GM19372 (cell line): Measurements from ENCODE around the gene SLC19A1.

Experiments used
- ATAC-seq: cut with Tn5 transposase; IDR thresholded peaks from one replicate; pipeline ENCODE4 v1.9.1; 2021; ENCODE audit warnings: mild to moderate bottlenecking, low read depth, moderate library complexity; ENCODE audit not compliant: unreplicated experiment

Gene SLC19A1

GRCh38 chr21:45482899-45483821 is 59.1 kb downstream of the SLC19A1 start:
- ATAC-seq, result no peak

- ATAC-seq, result no peak
Observed at GRCh38 chr21:45481977-45482898, 60.0 kb downstream of the SLC19A1 start.

GRCh38 chr21:45481566-45481965 is 60.7 kb downstream of the SLC19A1 start:
- no peak for ATAC-seq

- ATAC-seq, result no peak
Observed at GRCh38 chr21:45480701-45481500, 61.3 kb downstream of the SLC19A1 start.

GRCh38 chr21:45479691-45480675 is 62.3 kb downstream of the SLC19A1 start:
- no peak for ATAC-seq

- ATAC-seq, result no peak
Observed at GRCh38 chr21:45478816-45479669, 63.2 kb downstream of the SLC19A1 start.

- ATAC-seq, result no peak
Observed at GRCh38 chr21:45478115-45478801, 64.0 kb downstream of the SLC19A1 start.

- no peak for ATAC-seq
Observed at GRCh38 chr21:45477176-45478114, 64.8 kb downstream of the SLC19A1 start.

- no peak for ATAC-seq
Observed at GRCh38 chr21:45476582-45476981, 65.7 kb downstream of the SLC19A1 start.

- no peak for ATAC-seq
Observed at GRCh38 chr21:45475797-45476570, 66.3 kb downstream of the SLC19A1 start.

- no peak for ATAC-seq
Observed at GRCh38 chr21:45475004-45475685, 67.1 kb downstream of the SLC19A1 start.

GRCh38 chr21:45474323-45474950 is 67.8 kb downstream of the SLC19A1 start:
- no peak for ATAC-seq

- ATAC-seq, result no peak
Observed at GRCh38 chr21:45473496-45474322, 68.5 kb downstream of the SLC19A1 start.
